K562 (cell line): ENCODE results near the gene HDHD5. TPM values are rescaled to one million over a fixed set of nuclear protein-coding genes. Genes with fewer than 3 reads are reported as not detected.

ENCODE experiments used
- polyA plus RNA-seq, 8 experiments: library from polyadenylated mRNA; depleted of rRNA in 4 of 8; stranded (reverse) in 5 of 8; unstranded in 3 of 8; fragments of >200 nt; fragmentation: Nextera tagmentation in 2 of 8; fragmentation: Illumina TruSeq in 1 of 8; extraction: Ambion mirVana in 2 of 8; extraction: Trizol in 1 of 8; gene quantifications; 2 replicates each; pipeline versions ENCODE4 v1.2.1 to v1.2.3, GENCODE V29; 2011 to 2014; ENCODE audit warnings: inconsistent platforms in 1 of 8, missing spikeins in 1 of 8
- total RNA-seq, 7 experiments: library from RNA; depleted of rRNA in 6 of 7; stranded (reverse); fragments of >200 nt in 6 of 7; fragmentation: Illumina TruSeq in 2 of 7; extraction: Trizol in 2 of 7; gene quantifications; 2 replicates each; pipeline versions ENCODE4 v1.2.1 to v1.2.3, GENCODE V29; 2011 to 2021; ENCODE audit warnings: low replicate concordance in 1 of 7
- TF ChIP-seq, protein P1 (sequence below), 2 experiments: fragments of 450-650 bp; formaldehyde crosslinking in 1 of 2; IDR thresholded peaks; 2 replicates each; pipeline versions ENCODE4 v1.4.0 to v1.6.1; 2014 to 2020; ENCODE audit warnings: mild to moderate bottlenecking in 2 of 2, borderline replicate concordance in 1 of 2, low read depth in 1 of 2

HDHD5 gene
- total and polyA plus RNA-seq, 9 of the 15 experiments (the other 6 are each of a cell fraction or from before 2014, with no cell fraction given) = 1.6 to 36.6 (median 24.2) TPM

DNA sequence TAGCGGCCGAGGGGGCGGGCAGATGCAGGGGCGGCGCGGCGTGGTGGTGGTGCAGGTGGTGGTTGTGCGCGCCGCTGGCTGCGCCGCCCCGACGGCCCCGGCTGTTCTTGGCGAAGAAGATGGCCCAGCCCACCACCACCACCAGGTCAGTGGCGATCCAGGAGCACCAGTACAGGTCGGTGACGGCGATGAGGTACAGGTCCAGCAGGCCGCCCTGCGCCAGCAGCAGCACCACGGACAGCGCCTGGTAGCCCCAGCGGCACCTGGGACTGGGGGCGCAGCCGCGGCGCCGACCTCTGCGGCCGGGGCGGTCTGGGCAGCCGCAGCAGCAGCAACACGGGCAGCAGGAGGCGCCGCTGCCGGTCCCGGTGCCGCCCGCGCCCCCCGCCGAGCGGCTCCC lies 38.8 kb downstream of the HDHD5 start (continued):
- TF ChIP-seq, protein P1, sequence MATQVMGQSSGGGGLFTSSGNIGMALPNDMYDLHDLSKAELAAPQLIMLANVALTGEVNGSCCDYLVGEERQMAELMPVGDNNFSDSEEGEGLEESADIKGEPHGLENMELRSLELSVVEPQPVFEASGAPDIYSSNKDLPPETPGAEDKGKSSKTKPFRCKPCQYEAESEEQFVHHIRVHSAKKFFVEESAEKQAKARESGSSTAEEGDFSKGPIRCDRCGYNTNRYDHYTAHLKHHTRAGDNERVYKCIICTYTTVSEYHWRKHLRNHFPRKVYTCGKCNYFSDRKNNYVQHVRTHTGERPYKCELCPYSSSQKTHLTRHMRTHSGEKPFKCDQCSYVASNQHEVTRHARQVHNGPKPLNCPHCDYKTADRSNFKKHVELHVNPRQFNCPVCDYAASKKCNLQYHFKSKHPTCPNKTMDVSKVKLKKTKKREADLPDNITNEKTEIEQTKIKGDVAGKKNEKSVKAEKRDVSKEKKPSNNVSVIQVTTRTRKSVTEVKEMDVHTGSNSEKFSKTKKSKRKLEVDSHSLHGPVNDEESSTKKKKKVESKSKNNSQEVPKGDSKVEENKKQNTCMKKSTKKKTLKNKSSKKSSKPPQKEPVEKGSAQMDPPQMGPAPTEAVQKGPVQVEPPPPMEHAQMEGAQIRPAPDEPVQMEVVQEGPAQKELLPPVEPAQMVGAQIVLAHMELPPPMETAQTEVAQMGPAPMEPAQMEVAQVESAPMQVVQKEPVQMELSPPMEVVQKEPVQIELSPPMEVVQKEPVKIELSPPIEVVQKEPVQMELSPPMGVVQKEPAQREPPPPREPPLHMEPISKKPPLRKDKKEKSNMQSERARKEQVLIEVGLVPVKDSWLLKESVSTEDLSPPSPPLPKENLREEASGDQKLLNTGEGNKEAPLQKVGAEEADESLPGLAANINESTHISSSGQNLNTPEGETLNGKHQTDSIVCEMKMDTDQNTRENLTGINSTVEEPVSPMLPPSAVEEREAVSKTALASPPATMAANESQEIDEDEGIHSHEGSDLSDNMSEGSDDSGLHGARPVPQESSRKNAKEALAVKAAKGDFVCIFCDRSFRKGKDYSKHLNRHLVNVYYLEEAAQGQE (IDR thresholded peaks at IDR 0.05; ENCODE audit: borderline replicate concordance) = peak; percentile 99
- TF ChIP-seq, protein P1 (CRISPR knock-in tag; IDR thresholded peaks at IDR 0.05; ENCODE audit: low read depth) = peak; percentile 97
